Measurements from ENCODE around the gene CTBP1.

DNA sequence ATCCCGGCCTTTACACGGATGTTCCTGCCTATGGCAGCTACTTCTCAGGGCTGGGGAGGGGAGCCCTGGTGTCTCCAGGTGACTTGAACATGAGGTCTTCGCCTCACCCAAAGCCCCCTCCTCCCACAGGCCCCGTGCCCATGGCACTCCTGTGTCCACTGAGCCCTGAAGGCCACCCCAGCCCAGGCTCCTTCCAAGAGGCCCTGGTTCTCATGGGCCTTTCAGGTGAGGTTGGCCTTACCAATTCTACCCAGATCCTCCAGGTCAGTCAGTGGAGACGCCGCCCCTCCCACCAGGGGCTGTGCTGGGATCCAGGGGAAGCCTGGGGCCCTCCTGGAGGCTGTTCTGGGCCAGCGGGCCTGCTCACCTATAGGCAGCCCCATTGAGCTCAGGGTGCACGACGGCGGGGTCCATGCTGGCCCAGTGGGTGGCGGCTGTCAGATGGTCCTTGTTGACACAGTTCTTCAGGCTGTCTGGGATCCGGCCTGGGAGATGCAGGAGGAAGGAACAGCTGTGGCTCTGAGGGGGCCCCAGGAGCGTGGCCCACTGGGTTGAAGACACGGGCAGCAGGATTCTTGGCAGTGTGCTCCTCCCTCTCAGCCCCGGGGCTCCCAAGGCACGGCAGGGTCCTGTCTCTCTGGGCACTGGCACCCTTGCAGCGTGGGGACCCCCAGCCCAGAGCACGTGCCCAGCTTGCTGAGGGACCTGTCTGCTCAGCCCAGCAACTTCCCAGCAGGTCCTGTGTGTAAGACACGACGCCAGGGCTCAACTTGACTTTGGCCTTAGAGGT, 36.2 kb downstream of the CTBP1 start:
- TF ChIP-seq, protein P1, sequence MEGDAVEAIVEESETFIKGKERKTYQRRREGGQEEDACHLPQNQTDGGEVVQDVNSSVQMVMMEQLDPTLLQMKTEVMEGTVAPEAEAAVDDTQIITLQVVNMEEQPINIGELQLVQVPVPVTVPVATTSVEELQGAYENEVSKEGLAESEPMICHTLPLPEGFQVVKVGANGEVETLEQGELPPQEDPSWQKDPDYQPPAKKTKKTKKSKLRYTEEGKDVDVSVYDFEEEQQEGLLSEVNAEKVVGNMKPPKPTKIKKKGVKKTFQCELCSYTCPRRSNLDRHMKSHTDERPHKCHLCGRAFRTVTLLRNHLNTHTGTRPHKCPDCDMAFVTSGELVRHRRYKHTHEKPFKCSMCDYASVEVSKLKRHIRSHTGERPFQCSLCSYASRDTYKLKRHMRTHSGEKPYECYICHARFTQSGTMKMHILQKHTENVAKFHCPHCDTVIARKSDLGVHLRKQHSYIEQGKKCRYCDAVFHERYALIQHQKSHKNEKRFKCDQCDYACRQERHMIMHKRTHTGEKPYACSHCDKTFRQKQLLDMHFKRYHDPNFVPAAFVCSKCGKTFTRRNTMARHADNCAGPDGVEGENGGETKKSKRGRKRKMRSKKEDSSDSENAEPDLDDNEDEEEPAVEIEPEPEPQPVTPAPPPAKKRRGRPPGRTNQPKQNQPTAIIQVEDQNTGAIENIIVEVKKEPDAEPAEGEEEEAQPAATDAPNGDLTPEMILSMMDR (conservative IDR thresholded peaks at IDR 0.05; ENCODE audit: low read length): no peak
- no peak for TF ChIP-seq EZH2phosphoT487 (IDR thresholded peaks at IDR 0.05; ENCODE audit: borderline replicate concordance)
